OCI-LY3 (cell line): ENCODE results near the gene NLK.
"Not testable (repeated sequence)": the region's sequence is repeated elsewhere in the genome, so short reads cannot be mapped to it uniquely, and the experiment has no call there.

ENCODE experiments used
- CTCF ChIP-seq: fragments of 200-600, 300-600 bp; sonication (generic); IDR thresholded peaks from 2 replicates; pipeline ENCODE4 v1.5.1; 2014; ENCODE audit warnings: antibody characterized with exemption, low read length, low read depth
- EZH2phosphoT487 ChIP-seq: fragments of 200-600 bp; shearing (Covaris generic); IDR thresholded peaks from 2 replicates; pipeline ENCODE4 v1.6.1; 2018; ENCODE audit warnings: antibody characterized with exemption, mixed run types, low read depth

- TF ChIP-seq CTCF, EZH2phosphoT487: not testable (repeated sequence)
These were observed 188.1 kb downstream of the NLK start for GRCh38 chr17:28230607-28231006.
